Heart left ventricle (tissue), 16 donors: ENCODE data around the gene CAGE1. TPM values are rescaled to one million over a fixed set of nuclear protein-coding genes. Genes with fewer than 3 reads are reported as not detected.
A peak's percentile ranks its signal among the peaks of the same experiment; 100 is the strongest.
"Not testable (repeated sequence)": the region's sequence is repeated elsewhere in the genome, so short reads cannot be mapped to it uniquely, and the experiment has no call there.

ENCODE experiments used
- ATAC-seq, 4 donors: fragments of 200-7000 bp; cut with Tn5 transposase; one replicate each; pipeline ENCODE4 v1.9.1; 2020 to 2022; ENCODE audit warnings: moderate library complexity in 4 of 4, mild to moderate bottlenecking in 3 of 4, moderate number of reproducible peaks in 1 of 4
- DNase-seq, 5 donors: peaks; one replicate each; pipeline ENCODE4 v3.0.0-alpha.2; 2020
- H3K27ac ChIP-seq, 12 donors: fragments of 200-600 bp; sonication (generic) in 4 of 12; one replicate each; pipeline versions ENCODE4 v1.5.0 to v1.8.0; 2016 to 2022; ENCODE audit warnings: mild to moderate bottlenecking in 2 of 12
- H3K27me3 ChIP-seq, 9 donors: fragments of 200-600 bp; sonication (generic) in 2 of 9; one replicate each; pipeline versions ENCODE4 v1.5.1 to v1.8.0; 2016 to 2022; ENCODE audit warnings: mild to moderate bottlenecking in 3 of 9
- H3K36me3 ChIP-seq, 9 donors: fragments of 200-600 bp; sonication (generic) in 2 of 9; one replicate each; pipeline versions ENCODE4 v1.5.0 to v1.8.0; 2018 to 2022; ENCODE audit warnings: mild to moderate bottlenecking in 2 of 9
- H3K4me1 ChIP-seq, 12 donors: fragments of 200-600 bp; sonication (generic) in 4 of 12; one replicate each; pipeline versions ENCODE4 v1.5.0 to v1.8.0; 2016 to 2022; ENCODE audit warnings: mild to moderate bottlenecking in 3 of 12
- H3K4me3 ChIP-seq, 12 donors: fragments of 200-600 bp; sonication (generic) in 4 of 12; one replicate each; pipeline versions ENCODE4 v1.5.0 to v1.8.0; 2017 to 2022; ENCODE audit warnings: mild to moderate bottlenecking in 9 of 12, moderate library complexity in 4 of 12
- H3K9me3 ChIP-seq, 12 donors: fragments of 200-600 bp; sonication (generic) in 4 of 12; one replicate each; pipeline versions ENCODE4 v1.5.0 to v1.8.0; 2016 to 2022; ENCODE audit warnings: mild to moderate bottlenecking in 1 of 12
- CTCF ChIP-seq, 12 donors: fragments of 200-600 bp; sonication (generic) in 4 of 12; IDR thresholded peaks; one replicate each; pipeline versions ENCODE4 v1.5.0 to v1.8.0; 2018 to 2022; ENCODE audit warnings: antibody characterized with exemption in 12 of 12, mild to moderate bottlenecking in 5 of 12
- POLR2A ChIP-seq, 2 donors: fragments of 450-650 bp; IDR thresholded peaks; one replicate each; pipeline ENCODE4 v1.6.1; 2017; ENCODE audit warnings: antibody characterized with exemption in 2 of 2, mild to moderate bottlenecking in 2 of 2, moderate library complexity in 2 of 2
- WGBS, 4 donors: extraction: QIAGEN DNeasy Blood & Tissue Kit in 2 of 4; methylation state at CpG; one replicate each; pipeline versions ENCODE4 v1.1.5 to v1.1.7; 2013 to 2018; 5-methylcytosine and 5-hydroxymethylcytosine counted together
- intact Hi-C, 10 donors: fragments of 100-400 bp; cut with DNase I; formaldehyde crosslinking; loops; one replicate each; pipeline versions ENCODE4 v1.11.1 to v1.14.2; 2022
- polyA plus RNA-seq, 2 donors: library from polyadenylated mRNA; stranded (reverse); fragments of 200-250 nt; gene quantifications; one replicate each; pipeline ENCODE4 v1.2.3, GENCODE V29; 2013
- total RNA-seq, 9 donors: library from RNA; depleted of rRNA in 2 of 9; stranded (reverse); fragments of >200 nt in 2 of 9; fragmentation: NEBNext Ultra II Directional in 3 of 9; extraction: Animal tissue kit (Norgen Biotek cat#: 25700) in 3 of 9; gene quantifications; one replicate each; pipeline versions ENCODE4 v1.1.0 to v1.2.4, GENCODE V29; 2016 to 2023
- donor health status: ischemic (EF 13 %, LVEDD 7.1; RV severe dilation, severe dysfunction).
- donor health status: healthy with polysubstance abuse.
- donor health status: DM: no; HTN: yes; CAD: no.
- donor health status: DM: no; HTN: no; CAD: no.
- donor health status: ischemic (EF 25% LVEDD 6.9; RV normal size, moderate dysfunction).
- donor health status: ischemic (EF 25% LVEDD 5.7; RV mildly dilated, moderate dysfunction).
- donor health status: healthy.
- donor health status: DM: yes; HTN: yes; CAD: no.
- donor health status: ischemic (EF 35%, LVEDD 5.7; RV mildly dilated, moderate dysfunction).
- donor health status: nonischemic (EF 11% LVEDD 7.7; RV severe dilation, severe dysfunction).
- donor health status: DM: yes; HTN: yes; CAD: no.
- donor health status: PGD.
- donor health status: ischemic (EF 29% LVEDD 5.4; RV normal size, mild dysfunction).
- donor health status: nonischemic (EF 23%, LVEDD 6.1; RV moderate dilation, normal function).

CAGE1 gene
- total and polyA plus RNA-seq, 11 donors = 0.54 TPM; not detected in 10

- no peak overlapping the region for H3K4me3 ChIP-seq
- H3K36me3 ChIP-seq = no peaks in the 10 kb centered on the region
- 91 to 95% (median 93%) methylated on average over 28 to 41 of the region's 41 CpGs for WGBS, 4 donors
- peaks cover 0 to 19% (median 5%) of the 10 kb centered on the region in 12 donors for H3K4me1 ChIP-seq
- no peak for ATAC-seq
- H3K27me3 ChIP-seq = no peaks in the 10 kb centered on the region
- intact Hi-C loops = loop anchor here in 3 of 10 donors (10.0 kb wide), 2 partner anchors 68 to 298 kb away; partner anchors contain the start of genes CAGE1 (in 1 of the 3) and RIOK1 (in 1 of the 3)
- no peak overlapping the region for H3K27ac ChIP-seq
- H3K9me3 ChIP-seq = no peaks in the 10 kb centered on the region
- no peak for DNase-seq
- no peak for TF ChIP-seq CTCF (IDR thresholded peaks at IDR 0.05)
- TF ChIP-seq POLR2A (IDR thresholded peaks at IDR 0.05) = no peak
Observed at GRCh38 chr6:7316658-7317533, 72.6 kb downstream of the CAGE1 start.

DNA sequence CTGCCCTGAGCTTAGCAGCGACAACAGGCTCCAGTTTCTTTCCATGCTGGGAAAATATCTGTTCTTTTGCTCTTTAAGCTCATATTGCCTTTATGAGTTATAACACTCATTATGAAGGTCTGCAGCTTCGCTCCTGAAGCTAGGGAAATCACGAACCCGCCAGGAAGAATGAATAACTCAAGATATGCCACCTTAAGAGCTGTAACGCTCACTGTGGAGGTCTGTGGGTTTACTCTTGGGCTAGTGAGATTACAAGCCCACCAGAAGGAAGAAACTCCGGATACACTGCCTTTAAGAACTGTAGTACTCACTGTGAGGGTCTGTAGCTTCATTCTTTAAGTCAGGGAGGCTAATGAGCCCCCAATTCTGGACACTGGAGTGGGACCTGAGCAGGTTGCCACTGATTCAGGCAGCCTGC is 73.6 kb downstream of the CAGE1 start:
- Histone ChIP-seq H3K27me3 (no peaks in the 10 kb centered on the region), H3K4me1 (peaks cover 0 to 28% (median 14%) of the 10 kb centered on the region in 12 donors), H3K27ac (no peak overlapping the region), H3K4me3 (no peak overlapping the region), H3K36me3 (no peaks in the 10 kb centered on the region), H3K9me3 (no peaks in the 10 kb centered on the region)
- intact Hi-C loops = loop anchor here in 3 of 10 donors (10.0 kb wide), 2 partner anchors 69 to 299 kb away; partner anchors contain the start of genes CAGE1 (in 1 of the 3) and RIOK1 (in 1 of the 3)
- DNase-seq (no peak), ATAC-seq (no peak)
- TF ChIP-seq CTCF (IDR thresholded peaks at IDR 0.05) = no peak
- TF ChIP-seq POLR2A (IDR thresholded peaks at IDR 0.05) = no peak
- WGBS, 4 donors = 81 to 87% (median 86%) methylated on average over 6 of the region's 6 CpGs

- Histone ChIP-seq H3K4me1 (peaks cover 0 to 35% (median 17%) of the 10 kb centered on the region in 12 donors), H3K4me3 (peak overlapping the region in 1 of 12 donors; percentile 33), H3K27ac (peak overlapping the region in 1 of 12 donors; percentile 97)
- ATAC-seq, H3K9me3 ChIP-seq, DNase-seq, H3K36me3 ChIP-seq, H3K27me3 ChIP-seq: not testable (repeated sequence)
- WGBS, 4 donors = 86 to 93% (median 88%) methylated on average over 30 to 34 of the region's 34 CpGs
- intact Hi-C loops = loop anchor here in 3 of 10 donors (10.0 kb wide), 2 partner anchors 69 to 299 kb away; partner anchors contain the start of genes CAGE1 (in 1 of the 3) and RIOK1 (in 1 of the 3)
Observed at GRCh38 chr6:7315087-7315947, 74.2 kb downstream of the CAGE1 start.

GRCh38 chr6:7314414-7314813 is 75.1 kb downstream of the CAGE1 start:
- TF ChIP-seq CTCF (IDR thresholded peaks at IDR 0.05) (no peak), POLR2A (IDR thresholded peaks at IDR 0.05) (no peak)
- Histone ChIP-seq H3K36me3 (peaks cover 0 to 7% (median 4%) of the 10 kb centered on the region in 9 donors), H3K4me1 (peaks cover 0 to 42% (median 17%) of the 10 kb centered on the region in 12 donors), H3K27me3 (no peaks in the 10 kb centered on the region), H3K9me3 (no peaks in the 10 kb centered on the region), H3K27ac (peak overlapping the region in 1 of 12 donors; percentile 97), H3K4me3 (peak overlapping the region in 1 of 12 donors; percentile 33)
- intact Hi-C loops = loop anchor here in 5 of 10 donors (5.0 to 10.0 kb wide), 3 partner anchors 70 to 300 kb away; partner anchors contain the start of genes CAGE1 (in 3 of the 5) and RIOK1 (in 3 of the 5)
- ATAC-seq (no peak), DNase-seq (no peak)
- 88 to 98% (median 96%) methylated on average over 7 of the region's 7 CpGs for WGBS, 4 donors
